H1 (cell line): ENCODE measurements around the gene DUSP23. TPM values are rescaled to one million over a fixed set of nuclear protein-coding genes. Genes with fewer than 3 reads are reported as not detected.

Experiments used
- CHD7 ChIP-seq: fragments of 300-600 bp; sonication (generic); IDR thresholded peaks from 2 replicates; pipeline ENCODE4 v1.7.1; 2012; ENCODE audit warnings: low read length, moderate library complexity, mild to moderate bottlenecking, inconsistent platforms; ENCODE audit not compliant: insufficient replicate concordance
- GABPA ChIP-seq: IDR thresholded peaks from 2 replicates; pipeline ENCODE4 v1.6.1; 2011; ENCODE audit warnings: mild to moderate bottlenecking, low read length, moderate library complexity, borderline replicate concordance; ENCODE audit not compliant: insufficient read depth
- NRF1 ChIP-seq: IDR thresholded peaks from 2 replicates; pipeline ENCODE4 v1.6.1; 2011; ENCODE audit warnings: mild to moderate bottlenecking, low read depth, low read length, improper control_type of control experiment
- polyA plus RNA-seq, 7 experiments: library from polyadenylated mRNA; depleted of rRNA in 3 of 7; stranded (reverse) in 5 of 7; unstranded in 2 of 7; fragments of >200 nt in 5 of 7; fragments of 200-250 nt in 2 of 7; gene quantifications; 1 replicate in 5 of 7; 2 replicates in 1 of 7; 4 replicates in 1 of 7; pipeline versions ENCODE4 v1.2.1 to v1.2.3, GENCODE V29; 2011 to 2013; ENCODE audit warnings: missing spikeins in 2 of 7, mixed read lengths in 2 of 7
- total RNA-seq: library from RNA; stranded (reverse); fragmentation: NEBNext Ultra II Directional; extraction: Animal tissue kit (Norgen Biotek cat#: 25700); gene quantifications from 2 replicates; pipeline ENCODE4 v1.2.1, GENCODE V29; 2021

The DUSP23 gene
- total and polyA plus RNA-seq, 2 of the 8 experiments (the other 6 are each of a cell fraction or from before 2014, with no cell fraction given) = 45.8 to 80.1 TPM

DNA sequence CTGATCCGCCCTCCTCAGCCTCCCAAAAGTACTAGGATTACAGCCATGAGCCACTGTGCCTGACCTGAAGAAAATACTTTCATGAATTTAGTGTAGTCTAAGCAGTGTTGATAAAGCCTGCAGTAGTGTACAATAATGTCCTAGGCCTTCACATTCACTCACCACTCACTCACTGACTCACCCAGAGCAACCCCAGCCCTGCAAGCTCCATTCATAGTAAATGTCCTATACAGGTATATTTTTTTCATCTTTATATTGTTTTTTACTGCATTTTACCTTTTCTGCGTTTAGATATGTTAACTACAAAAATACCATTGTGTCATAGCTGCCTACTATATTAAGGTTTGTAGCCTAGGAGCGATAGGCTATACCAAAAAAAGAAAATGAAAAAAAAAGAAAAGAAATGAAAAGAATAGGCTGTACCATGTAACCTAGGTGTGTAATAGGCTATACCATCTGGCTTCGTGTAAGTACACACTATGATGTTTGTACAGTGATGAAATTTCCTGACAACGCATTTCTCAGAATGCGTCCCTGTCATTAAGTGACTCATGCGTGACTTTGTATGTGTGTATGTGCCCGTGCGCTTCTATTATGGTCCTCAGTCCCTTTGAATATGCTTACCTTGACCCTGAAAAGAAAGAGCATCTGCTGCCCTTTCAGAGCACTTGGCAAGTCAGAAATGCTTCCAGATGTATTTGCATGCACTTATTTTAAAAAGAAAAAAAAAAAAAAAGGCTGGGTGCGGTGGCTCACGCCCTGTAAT is 36.7 kb downstream of the DUSP23 start (continued):
- TF ChIP-seq CHD7 = no peak
- TF ChIP-seq GABPA = no peak
- no peak for TF ChIP-seq NRF1
